ENCODE data around the gene GOLPH3. TPM values are rescaled to one million over a fixed set of nuclear protein-coding genes. Genes with fewer than 3 reads are reported as not detected.
"Not testable (repeated sequence)": the region's sequence is repeated elsewhere in the genome, so short reads cannot be mapped to it uniquely, and the experiment has no call there.

GOLPH3 gene
- total RNA-seq, 1 experiment from 2014 or later = 69.2 TPM

DNA sequence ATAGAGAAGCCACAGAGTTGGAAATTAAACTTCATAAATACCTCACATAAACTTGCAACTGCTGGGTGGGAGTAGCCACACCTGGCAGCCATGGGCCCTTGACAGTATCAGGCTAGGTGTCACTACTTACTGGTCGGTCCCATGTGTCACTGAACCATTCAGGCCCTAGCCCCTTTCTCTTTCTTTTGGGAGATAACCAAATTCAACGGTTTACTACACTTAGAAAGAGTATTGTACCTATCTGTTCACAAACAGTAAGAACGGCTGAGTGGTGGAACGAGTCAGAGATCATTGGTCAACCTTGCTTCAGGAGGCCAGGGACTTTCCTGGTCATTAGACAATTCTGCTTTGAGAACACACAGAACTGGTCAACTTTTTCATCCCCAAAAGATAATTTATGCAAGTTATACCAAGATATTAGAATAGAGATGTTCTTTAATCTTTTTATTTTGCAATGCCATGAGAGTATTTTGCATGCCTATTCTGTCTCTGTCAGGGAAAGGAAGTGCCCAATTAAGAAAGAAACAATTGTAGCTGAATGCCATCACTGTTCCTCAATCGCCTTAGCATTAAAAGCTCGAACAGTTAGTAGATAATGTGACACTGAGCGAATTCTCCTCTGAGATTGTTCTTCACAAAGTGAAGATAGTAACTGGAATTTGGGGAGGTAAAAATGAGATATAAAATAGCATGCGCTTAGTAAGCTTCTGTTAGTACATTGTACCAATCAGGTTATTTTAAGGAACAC lies 50.9 kb downstream of the GOLPH3 start:
- H3K9me3 ChIP-seq (ENCODE audit: control insufficient read depth in 1 of 2, insufficient read depth in 1 of 2, low read depth in 1 of 2, low read length in 2 of 2) = no peaks in the 10 kb centered on the region
- CTCF ChIA-PET = no interaction called here
- no peak for ATAC-seq

GRCh38 chr5:32118922-32119321 lies 55.2 kb downstream of the GOLPH3 start:
- RAD21 ChIA-PET (ENCODE audit: low non-redundant PET in 1 of 2, low total read pairs in 2 of 2, uncharacterized antibody in 2 of 2, unreplicated experiment in 2 of 2); DNase-seq (ENCODE audit: low read depth, low spot score); H3K4me3 ChIP-seq (replicated peaks in 1 of 2; ENCODE audit: low read depth in 1 of 2, low read length in 2 of 2); H3K9me2 ChIP-seq (ENCODE audit: insufficient read depth); POLR2A ChIA-PET; H3K4me2 ChIP-seq (ENCODE audit: low read length); H3K9ac ChIP-seq (ENCODE audit: low read length); H4K20me1 ChIP-seq (ENCODE audit: insufficient read depth); ATAC-seq; BruUV-seq (replicated peaks); H3K27ac ChIP-seq (ENCODE audit: low read depth, low read length); H3K9me3 ChIP-seq (ENCODE audit: control insufficient read depth in 1 of 2, insufficient read depth in 1 of 2, low read depth in 1 of 2, low read length in 2 of 2); intact Hi-C loops (cut with micrococcal nuclease); CTCF ChIA-PET; H3K27me3 ChIP-seq (ENCODE audit: insufficient read depth, low read length); H3K4me1 ChIP-seq (ENCODE audit: control insufficient read depth in 1 of 2, insufficient read depth in 2 of 2, low read length in 2 of 2); H2AFZ ChIP-seq (ENCODE audit: low read depth, low read length, poor library complexity, severe bottlenecking): not testable (repeated sequence)
- H3K36me3 ChIP-seq (ENCODE audit: control insufficient read depth in 1 of 2, insufficient read depth in 2 of 2, low read length in 2 of 2) = peaks cover 5 to 11% of the 10 kb centered on the region in 2 experiments; a peak in 2 of 4 replicates
- peaks cover 59% of the 10 kb centered on the region for H3K79me2 ChIP-seq (ENCODE audit: insufficient read depth, low read length)

More for the DNA sequence above, 50.9 kb downstream of the GOLPH3 start:
- DNase-seq (ENCODE audit: low read depth, low spot score) = no peak
- BruUV-seq (replicated peaks) = no TSS peak
- RAD21 ChIA-PET (ENCODE audit: low non-redundant PET in 1 of 2, low total read pairs in 2 of 2, uncharacterized antibody in 2 of 2, unreplicated experiment in 2 of 2) = no interaction called here
- no peak overlapping the region for H3K4me3 ChIP-seq (replicated peaks in 1 of 2; ENCODE audit: low read depth in 1 of 2, low read length in 2 of 2)
- no peaks in the 10 kb centered on the region for H3K4me1 ChIP-seq (ENCODE audit: control insufficient read depth in 1 of 2, insufficient read depth in 2 of 2, low read length in 2 of 2)
- H3K9ac ChIP-seq (ENCODE audit: low read length) = no peak overlapping the region
- peaks cover 66% of the 10 kb centered on the region for H3K79me2 ChIP-seq (ENCODE audit: insufficient read depth, low read length)
- H3K27ac ChIP-seq (ENCODE audit: low read depth, low read length) = no peak overlapping the region
- H3K4me2 ChIP-seq (ENCODE audit: low read length) = no peak overlapping the region
- POLR2A ChIA-PET = no interaction called here
- H3K27me3 ChIP-seq (ENCODE audit: insufficient read depth, low read length) = no peaks in the 10 kb centered on the region
- no peaks in the 10 kb centered on the region for H4K20me1 ChIP-seq (ENCODE audit: insufficient read depth)
- intact Hi-C loops (cut with micrococcal nuclease) = no loop called here
- H2AFZ ChIP-seq (ENCODE audit: low read depth, low read length, poor library complexity, severe bottlenecking) = no peak overlapping the region
- peaks cover 15 to 16% of the 10 kb centered on the region in 2 experiments; a peak in 3 of 4 replicates for H3K36me3 ChIP-seq (ENCODE audit: control insufficient read depth in 1 of 2, insufficient read depth in 2 of 2, low read length in 2 of 2)
- no peaks in the 10 kb centered on the region for H3K9me2 ChIP-seq (ENCODE audit: insufficient read depth)
- TF ChIP-seq, protein P1, sequence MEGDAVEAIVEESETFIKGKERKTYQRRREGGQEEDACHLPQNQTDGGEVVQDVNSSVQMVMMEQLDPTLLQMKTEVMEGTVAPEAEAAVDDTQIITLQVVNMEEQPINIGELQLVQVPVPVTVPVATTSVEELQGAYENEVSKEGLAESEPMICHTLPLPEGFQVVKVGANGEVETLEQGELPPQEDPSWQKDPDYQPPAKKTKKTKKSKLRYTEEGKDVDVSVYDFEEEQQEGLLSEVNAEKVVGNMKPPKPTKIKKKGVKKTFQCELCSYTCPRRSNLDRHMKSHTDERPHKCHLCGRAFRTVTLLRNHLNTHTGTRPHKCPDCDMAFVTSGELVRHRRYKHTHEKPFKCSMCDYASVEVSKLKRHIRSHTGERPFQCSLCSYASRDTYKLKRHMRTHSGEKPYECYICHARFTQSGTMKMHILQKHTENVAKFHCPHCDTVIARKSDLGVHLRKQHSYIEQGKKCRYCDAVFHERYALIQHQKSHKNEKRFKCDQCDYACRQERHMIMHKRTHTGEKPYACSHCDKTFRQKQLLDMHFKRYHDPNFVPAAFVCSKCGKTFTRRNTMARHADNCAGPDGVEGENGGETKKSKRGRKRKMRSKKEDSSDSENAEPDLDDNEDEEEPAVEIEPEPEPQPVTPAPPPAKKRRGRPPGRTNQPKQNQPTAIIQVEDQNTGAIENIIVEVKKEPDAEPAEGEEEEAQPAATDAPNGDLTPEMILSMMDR (IDR thresholded peaks at IDR 0.05 in 2 of 3, conservative IDR thresholded peaks at IDR 0.05 in 1 of 3; ENCODE audit: borderline replicate concordance in 1 of 3, insufficient read depth in 1 of 3, low read depth in 2 of 3, low read length in 2 of 3) = no peak
- no peak for TF ChIP-seq SP1 (IDR thresholded peaks at IDR 0.05; ENCODE audit: low read depth)
- TF ChIP-seq SIN3A (IDR thresholded peaks at IDR 0.05; ENCODE audit: low read depth) = no peak

Data from HCT116 (cell line).